ENCODE measurements around the gene CTNND2. TPM values are rescaled to one million over a fixed set of nuclear protein-coding genes. Genes with fewer than 3 reads are reported as not detected.

CTNND2 gene
- total RNA-seq, 2 experiments from 2014 or later, result not detected

- peaks cover 2% of the 10 kb centered on the region for H3K27me3 Mint-ChIP-seq
- no peaks in the 10 kb centered on the region for H3K4me1 Mint-ChIP-seq (ENCODE audit: low read depth)
- H3K9me3 Mint-ChIP-seq, result no peaks in the 10 kb centered on the region
- H3K36me3 Mint-ChIP-seq (ENCODE audit: low read depth), result no peaks in the 10 kb centered on the region
- ChIA-PET CTCF (no interaction called here), POLR2A (no interaction called here)
- TF ChIP-seq CTCF (IDR thresholded peaks at IDR 0.05), result no peak
- no peak overlapping the region for H3K4me3 Mint-ChIP-seq
- H3K27ac Mint-ChIP-seq, result no peak overlapping the region
- ATAC-seq, result no peak
- no peak for DNase-seq
- intact Hi-C loops (cut with micrococcal nuclease), result no loop called here
Measured at GRCh38 chr5:11040345-11040744, 863.9 kb downstream of the CTNND2 start.

- intact Hi-C loops (cut with micrococcal nuclease), result no loop called here
- no peak for TF ChIP-seq CTCF (IDR thresholded peaks at IDR 0.05)
- H3K4me3 Mint-ChIP-seq, result no peak overlapping the region
Measured at GRCh38 chr5:11038772-11039171, 865.5 kb downstream of the CTNND2 start.

GRCh38 chr5:11037941-11038340 lies 866.3 kb downstream of the CTNND2 start:
- Mint-ChIP-seq H3K27me3 (peaks cover 2% of the 10 kb centered on the region), H3K27ac (no peak overlapping the region), H3K36me3 (ENCODE audit: low read depth) (no peaks in the 10 kb centered on the region), H3K4me3 (no peak overlapping the region), H3K9me3 (no peaks in the 10 kb centered on the region), H3K4me1 (ENCODE audit: low read depth) (no peaks in the 10 kb centered on the region)
- ChIA-PET CTCF (interaction anchor here (0.7 to 1.8 kb wide), 2 partner anchors 10 to 51 kb away, joined by 3 to 7 read pairs; no protein-coding TSS in a partner anchor), POLR2A (no interaction called here)
- TF ChIP-seq CTCF (IDR thresholded peaks at IDR 0.05), result no peak
- intact Hi-C loops (cut with micrococcal nuclease), result no loop called here
- no peak for ATAC-seq
- DNase-seq, result no peak

More at GRCh38 chr5:11038772-11039171, 865.5 kb downstream of the CTNND2 start:
- Mint-ChIP-seq H3K27ac (no peak overlapping the region), H3K36me3 (ENCODE audit: low read depth) (no peaks in the 10 kb centered on the region), H3K9me3 (no peaks in the 10 kb centered on the region), H3K4me1 (ENCODE audit: low read depth) (no peaks in the 10 kb centered on the region), H3K27me3 (peaks cover 2% of the 10 kb centered on the region)
- ChIA-PET CTCF (interaction anchor here (0.7 to 1.8 kb wide), 2 partner anchors 9 to 52 kb away, joined by 3 to 7 read pairs; no protein-coding TSS in a partner anchor), POLR2A (no interaction called here)
- ATAC-seq, result no peak
- DNase-seq, result no peak

GRCh38 chr5:11037080-11037479 lies 867.2 kb downstream of the CTNND2 start:
- no peak for TF ChIP-seq CTCF (IDR thresholded peaks at IDR 0.05)
- Mint-ChIP-seq H3K27ac (no peak overlapping the region), H3K4me3 (no peak overlapping the region), H3K27me3 (peaks cover 2% of the 10 kb centered on the region), H3K4me1 (ENCODE audit: low read depth) (no peaks in the 10 kb centered on the region), H3K36me3 (ENCODE audit: low read depth) (no peaks in the 10 kb centered on the region), H3K9me3 (no peaks in the 10 kb centered on the region)
- ChIA-PET POLR2A (no interaction called here), CTCF (interaction anchor here (1.8 kb wide), 1 partner anchor 50 kb away, joined by 7 read pairs; no protein-coding TSS in a partner anchor)
- DNase-seq, result no peak
- no peak for ATAC-seq
- intact Hi-C loops (cut with micrococcal nuclease), result no loop called here

- Mint-ChIP-seq H3K4me3 (no peak overlapping the region), H3K4me1 (ENCODE audit: low read depth) (no peaks in the 10 kb centered on the region), H3K27me3 (peaks cover 1% of the 10 kb centered on the region), H3K9me3 (peaks cover 13% of the 10 kb centered on the region), H3K36me3 (ENCODE audit: low read depth) (no peaks in the 10 kb centered on the region), H3K27ac (no peak overlapping the region)
- no peak for TF ChIP-seq CTCF (IDR thresholded peaks at IDR 0.05)
- ATAC-seq (no peak), DNase-seq (no peak)
- POLR2A ChIA-PET, result no interaction called here
- CTCF ChIA-PET, result no interaction called here
- intact Hi-C loops (cut with micrococcal nuclease), result no loop called here
Measured at GRCh38 chr5:11030671-11031070, 873.6 kb downstream of the CTNND2 start.

Data from activated CD8-positive, alpha-beta T cell treated with anti-CD3 and anti-CD28 coated beads for 36 hours (primary cell).